ENCODE results near the gene PRPF38B.

DNA sequence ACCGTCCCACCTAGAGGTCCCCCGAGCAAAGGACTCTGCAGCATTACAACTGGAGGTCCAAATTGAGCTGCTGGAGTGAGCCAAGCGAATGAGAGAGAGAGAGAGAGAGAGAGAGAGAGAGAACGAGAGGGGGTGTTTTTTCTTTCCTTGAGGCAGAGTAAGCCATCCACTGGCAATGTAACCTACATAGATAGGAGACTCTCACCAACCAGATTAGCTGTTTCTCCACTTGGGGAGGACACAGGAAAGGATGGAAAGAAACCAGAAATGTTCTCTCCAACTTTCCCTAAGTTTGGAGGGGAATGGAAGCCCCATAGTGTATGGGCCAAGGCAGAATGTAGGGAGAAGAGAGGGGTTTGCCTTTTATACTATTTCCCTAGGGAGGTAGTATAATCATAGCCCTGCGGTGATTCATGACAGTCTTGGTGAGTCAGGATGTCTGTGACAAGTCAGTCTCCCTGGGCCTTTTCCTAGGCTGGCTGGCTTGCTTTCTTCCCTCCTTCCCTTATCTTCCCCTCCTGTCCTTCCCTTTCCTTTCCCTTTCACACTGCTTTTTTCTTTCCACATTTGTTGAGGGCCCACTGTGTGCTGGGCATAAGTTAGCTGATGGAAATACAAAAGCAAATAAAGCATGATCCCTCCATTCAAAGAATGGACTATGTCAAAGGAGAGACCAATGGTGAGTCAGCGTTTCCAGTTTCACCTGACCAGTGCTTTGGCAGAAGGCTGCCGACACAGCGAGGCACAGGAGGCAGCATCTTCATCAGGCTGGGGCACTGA is 27.7 kb downstream of the PRPF38B start:
- no peak for TF ChIP-seq EZH2phosphoT487 (conservative IDR thresholded peaks at IDR 0.05; ENCODE audit: low read length)
- TF ChIP-seq, protein P1, sequence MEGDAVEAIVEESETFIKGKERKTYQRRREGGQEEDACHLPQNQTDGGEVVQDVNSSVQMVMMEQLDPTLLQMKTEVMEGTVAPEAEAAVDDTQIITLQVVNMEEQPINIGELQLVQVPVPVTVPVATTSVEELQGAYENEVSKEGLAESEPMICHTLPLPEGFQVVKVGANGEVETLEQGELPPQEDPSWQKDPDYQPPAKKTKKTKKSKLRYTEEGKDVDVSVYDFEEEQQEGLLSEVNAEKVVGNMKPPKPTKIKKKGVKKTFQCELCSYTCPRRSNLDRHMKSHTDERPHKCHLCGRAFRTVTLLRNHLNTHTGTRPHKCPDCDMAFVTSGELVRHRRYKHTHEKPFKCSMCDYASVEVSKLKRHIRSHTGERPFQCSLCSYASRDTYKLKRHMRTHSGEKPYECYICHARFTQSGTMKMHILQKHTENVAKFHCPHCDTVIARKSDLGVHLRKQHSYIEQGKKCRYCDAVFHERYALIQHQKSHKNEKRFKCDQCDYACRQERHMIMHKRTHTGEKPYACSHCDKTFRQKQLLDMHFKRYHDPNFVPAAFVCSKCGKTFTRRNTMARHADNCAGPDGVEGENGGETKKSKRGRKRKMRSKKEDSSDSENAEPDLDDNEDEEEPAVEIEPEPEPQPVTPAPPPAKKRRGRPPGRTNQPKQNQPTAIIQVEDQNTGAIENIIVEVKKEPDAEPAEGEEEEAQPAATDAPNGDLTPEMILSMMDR (IDR thresholded peaks at IDR 0.05; ENCODE audit: insufficient read depth, low read length, poor library complexity, severe bottlenecking): no peak

Data from SU-DHL-6 (cell line).